OCI-LY3 (cell line): ENCODE measurements around the gene ZNF468.
"Not testable (repeated sequence)": the region's sequence is repeated elsewhere in the genome, so short reads cannot be mapped to it uniquely, and the experiment has no call there.

Experiments used
- EZH2phosphoT487 ChIP-seq: fragments of 200-600 bp; shearing (Covaris generic); IDR thresholded peaks from 2 replicates; pipeline ENCODE4 v1.6.1; 2018; ENCODE audit warnings: antibody characterized with exemption, mixed run types, low read depth
- TF ChIP-seq, protein P1 (sequence below): fragments of 200-600, 300-600 bp; sonication (generic); IDR thresholded peaks from 2 replicates; pipeline ENCODE4 v1.5.1; 2014; ENCODE audit warnings: antibody characterized with exemption, low read length, low read depth

DNA sequence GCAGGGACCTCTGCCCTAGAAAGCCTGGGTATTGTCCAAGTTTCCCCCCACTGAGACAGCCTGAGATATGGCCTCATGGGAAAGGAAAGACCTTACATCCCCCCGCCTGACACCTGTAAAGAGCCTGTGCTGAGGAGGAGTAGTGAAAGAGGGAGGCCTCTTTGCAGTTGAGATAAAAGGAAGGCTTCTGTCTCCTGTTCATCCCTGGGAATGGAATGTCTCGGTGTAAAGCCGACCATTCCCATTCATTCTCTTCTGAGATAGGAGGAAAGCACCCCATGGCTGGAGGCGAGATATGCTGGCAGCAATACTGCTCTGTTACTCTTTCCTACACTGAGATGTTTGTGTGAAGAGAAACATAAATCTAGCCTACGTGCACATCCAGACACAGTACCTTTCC lies 10.1 kb downstream of the ZNF468 start:
- TF ChIP-seq EZH2phosphoT487: not testable (repeated sequence)
- TF ChIP-seq, protein P1, sequence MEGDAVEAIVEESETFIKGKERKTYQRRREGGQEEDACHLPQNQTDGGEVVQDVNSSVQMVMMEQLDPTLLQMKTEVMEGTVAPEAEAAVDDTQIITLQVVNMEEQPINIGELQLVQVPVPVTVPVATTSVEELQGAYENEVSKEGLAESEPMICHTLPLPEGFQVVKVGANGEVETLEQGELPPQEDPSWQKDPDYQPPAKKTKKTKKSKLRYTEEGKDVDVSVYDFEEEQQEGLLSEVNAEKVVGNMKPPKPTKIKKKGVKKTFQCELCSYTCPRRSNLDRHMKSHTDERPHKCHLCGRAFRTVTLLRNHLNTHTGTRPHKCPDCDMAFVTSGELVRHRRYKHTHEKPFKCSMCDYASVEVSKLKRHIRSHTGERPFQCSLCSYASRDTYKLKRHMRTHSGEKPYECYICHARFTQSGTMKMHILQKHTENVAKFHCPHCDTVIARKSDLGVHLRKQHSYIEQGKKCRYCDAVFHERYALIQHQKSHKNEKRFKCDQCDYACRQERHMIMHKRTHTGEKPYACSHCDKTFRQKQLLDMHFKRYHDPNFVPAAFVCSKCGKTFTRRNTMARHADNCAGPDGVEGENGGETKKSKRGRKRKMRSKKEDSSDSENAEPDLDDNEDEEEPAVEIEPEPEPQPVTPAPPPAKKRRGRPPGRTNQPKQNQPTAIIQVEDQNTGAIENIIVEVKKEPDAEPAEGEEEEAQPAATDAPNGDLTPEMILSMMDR: not testable (repeated sequence)
